Kidney (tissue), 14 donors: ENCODE results near the gene COG7. TPM values are rescaled to one million over a fixed set of nuclear protein-coding genes. Genes with fewer than 3 reads are reported as not detected.
A peak's percentile ranks its signal among the peaks of the same experiment; 100 is the strongest.
"Not testable (repeated sequence)": the region's sequence is repeated elsewhere in the genome, so short reads cannot be mapped to it uniquely, and the experiment has no call there.

Experiments used
- DNase-seq, 5 donors: peaks; one replicate each; pipeline ENCODE4 v3.0.0-alpha.2; 2013 to 2020
- FAIRE-seq: peaks from 2 replicates; lab custom pipeline; 2012; peaks lifted over from hg19 to GRCh38; lab: Jason Lieb, UNC
- H3K27ac ChIP-seq, 2 donors: one replicate each; pipeline ENCODE4 v1.7.0; 2013; ENCODE audit warnings: low read depth in 2 of 2, low read length in 2 of 2, inconsistent platforms in 1 of 2
- H3K27me3 ChIP-seq: one replicate; pipeline ENCODE4 v1.7.1; 2013; ENCODE audit warnings: low read length, inconsistent platforms; ENCODE audit not compliant: control insufficient read depth, insufficient read depth
- H3K36me3 ChIP-seq, 3 donors: one replicate each; pipeline versions ENCODE4 v1.7.0 to v1.7.1; 2013; ENCODE audit warnings: low read length in 3 of 3, control low read depth in 1 of 3, inconsistent platforms in 1 of 3; ENCODE audit not compliant: insufficient read depth in 3 of 3, control insufficient read depth in 2 of 3
- H3K4me1 ChIP-seq, 3 donors: one replicate each; pipeline versions ENCODE4 v1.7.0 to v1.7.1; 2013; ENCODE audit warnings: low read length in 3 of 3, inconsistent platforms in 1 of 3, low read depth in 1 of 3; ENCODE audit not compliant: control insufficient read depth in 2 of 3, insufficient read depth in 2 of 3
- H3K4me3 ChIP-seq, 3 donors: one replicate each; pipeline versions ENCODE4 v1.7.0 to v1.8.1; 2013; ENCODE audit warnings: low read length in 3 of 3, control low read depth in 1 of 3, inconsistent platforms in 1 of 3
- H3K9ac ChIP-seq, 3 donors: one replicate each; pipeline versions ENCODE4 v1.7.0 to v1.7.1; 2013; ENCODE audit warnings: low read length in 3 of 3, control low read depth in 1 of 3, inconsistent platforms in 1 of 3
- H3K9me3 ChIP-seq, 3 donors: one replicate each; pipeline versions ENCODE4 v1.7.0 to v1.7.1; 2013; ENCODE audit warnings: low read length in 3 of 3, control low read depth in 1 of 3, inconsistent platforms in 1 of 3; ENCODE audit not compliant: control insufficient read depth in 2 of 3, insufficient read depth in 1 of 3
- intact Hi-C: fragments of 100-400 bp; cut with DNase I; formaldehyde crosslinking; loops from one replicate; pipeline ENCODE4 v1.11.1; 2022
- polyA plus RNA-seq: library from polyadenylated mRNA; stranded (reverse); fragments of 350-450 nt; fragmentation: Illumina TruSeq; extraction: RNeasy Lipid Tissue Mini Kit (QIAGEN cat#74804); gene quantifications from one replicate; pipeline ENCODE4 v1.2.3, GENCODE V29; 2014; ENCODE audit warnings: low read depth, low replicate concordance; ENCODE audit not compliant: insufficient read depth
- total RNA-seq: library from RNA; stranded (reverse); fragmentation: NEBNext Ultra II Directional; extraction: Animal tissue kit (Norgen Biotek cat#: 25700); gene quantifications from one replicate; pipeline ENCODE4 v1.2.1, GENCODE V29; 2021
- TF ChIP-seq, protein P1 (sequence below): IDR thresholded peaks from 3 replicates; pipeline ENCODE4 v1.5.1; 2012; ENCODE audit warnings: mild to moderate bottlenecking, moderate library complexity, borderline replicate concordance; ENCODE audit not compliant: insufficient read depth; ENCODE audit errors: extremely low read depth
- donor health status: control.
- donor health status: control.
- donor health status: control.
- donor health status: control.
- donor health status: control.
- donor health status: DM: yes; HTN: yes; CAD: no.
- donor health status: Normal renal cell carcinoma (clear cell type).

The COG7 gene
- total and polyA plus RNA-seq, 2 donors from 2014 or later, result 25.2 to 27.0 TPM

DNA sequence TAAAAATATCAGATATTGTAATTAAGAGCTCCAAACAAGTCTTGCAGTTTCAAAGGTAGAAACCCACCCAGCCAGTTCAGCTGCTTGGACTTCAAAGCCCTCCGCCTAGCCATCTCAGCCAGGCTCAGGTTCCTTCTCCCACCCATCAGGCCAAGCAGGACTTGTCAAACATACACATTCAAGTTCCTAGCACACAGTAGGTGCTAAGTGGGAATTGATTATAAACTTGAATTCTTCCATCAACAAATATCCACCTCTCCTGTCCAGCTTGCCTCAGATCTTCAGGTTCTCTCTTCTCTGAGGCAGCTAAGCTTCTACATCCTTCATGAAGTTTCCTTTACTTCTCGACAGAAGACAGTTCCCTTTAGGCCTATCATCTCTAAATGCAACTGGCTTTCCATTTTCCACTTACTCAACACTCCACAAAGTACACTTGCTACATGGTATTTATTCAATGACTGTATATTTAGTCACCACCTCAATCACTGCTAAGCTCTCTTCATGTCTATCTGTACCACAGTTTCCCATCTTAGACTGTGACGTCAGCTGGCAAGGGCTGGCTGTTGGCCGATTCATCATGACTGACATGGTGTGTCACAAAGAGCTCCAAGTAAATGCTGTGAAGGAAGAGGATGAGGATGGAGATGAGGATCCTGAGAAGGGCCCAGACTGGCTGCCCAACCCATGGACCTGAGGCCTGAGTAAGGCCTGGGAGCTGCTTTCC is 13.3 kb upstream of the COG7 start:
- DNase-seq, result no peak
- no peaks in the 10 kb centered on the region for H3K27me3 ChIP-seq
- TF ChIP-seq, protein P1, sequence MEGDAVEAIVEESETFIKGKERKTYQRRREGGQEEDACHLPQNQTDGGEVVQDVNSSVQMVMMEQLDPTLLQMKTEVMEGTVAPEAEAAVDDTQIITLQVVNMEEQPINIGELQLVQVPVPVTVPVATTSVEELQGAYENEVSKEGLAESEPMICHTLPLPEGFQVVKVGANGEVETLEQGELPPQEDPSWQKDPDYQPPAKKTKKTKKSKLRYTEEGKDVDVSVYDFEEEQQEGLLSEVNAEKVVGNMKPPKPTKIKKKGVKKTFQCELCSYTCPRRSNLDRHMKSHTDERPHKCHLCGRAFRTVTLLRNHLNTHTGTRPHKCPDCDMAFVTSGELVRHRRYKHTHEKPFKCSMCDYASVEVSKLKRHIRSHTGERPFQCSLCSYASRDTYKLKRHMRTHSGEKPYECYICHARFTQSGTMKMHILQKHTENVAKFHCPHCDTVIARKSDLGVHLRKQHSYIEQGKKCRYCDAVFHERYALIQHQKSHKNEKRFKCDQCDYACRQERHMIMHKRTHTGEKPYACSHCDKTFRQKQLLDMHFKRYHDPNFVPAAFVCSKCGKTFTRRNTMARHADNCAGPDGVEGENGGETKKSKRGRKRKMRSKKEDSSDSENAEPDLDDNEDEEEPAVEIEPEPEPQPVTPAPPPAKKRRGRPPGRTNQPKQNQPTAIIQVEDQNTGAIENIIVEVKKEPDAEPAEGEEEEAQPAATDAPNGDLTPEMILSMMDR, result no peak
- H3K27ac ChIP-seq, result no peak overlapping the region
- no peak overlapping the region for H3K4me3 ChIP-seq
- intact Hi-C loops, result no loop called here
- peaks cover 4 to 43% (median 35%) of the 10 kb centered on the region in 3 donors for H3K36me3 ChIP-seq
- H3K9me3 ChIP-seq, result no peaks in the 10 kb centered on the region
- H3K9ac ChIP-seq, result no peak overlapping the region
- H3K4me1 ChIP-seq, result no peaks in the 10 kb centered on the region
- FAIRE-seq, result no peak

DNA sequence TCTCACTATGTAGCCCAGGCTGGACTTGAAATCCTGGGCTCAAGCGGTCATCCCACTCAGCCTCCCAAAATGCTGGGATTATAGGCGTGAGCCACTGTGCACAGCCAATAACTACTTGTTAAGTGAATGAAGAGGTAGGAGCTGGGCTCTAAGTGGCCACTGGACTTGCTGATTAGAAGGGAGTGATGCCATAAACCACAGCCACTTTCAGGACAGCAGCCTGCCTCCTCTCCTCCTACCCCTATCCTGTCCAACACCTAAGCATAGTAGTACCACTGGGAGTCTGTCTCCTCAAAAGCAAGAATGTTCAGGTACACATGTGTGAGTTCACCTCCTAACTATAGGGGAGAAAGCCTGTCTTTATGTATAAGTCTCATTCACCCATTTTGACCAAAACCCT is 12.2 kb upstream of the COG7 start:
- peaks cover 4 to 40% (median 33%) of the 10 kb centered on the region in 3 donors for H3K36me3 ChIP-seq
- no peak overlapping the region for H3K27ac ChIP-seq
- DNase-seq (no peak), FAIRE-seq (no peak)
- H3K9ac ChIP-seq, result no peak overlapping the region
- H3K4me3 ChIP-seq, result no peak overlapping the region
- H3K9me3 ChIP-seq, result no peaks in the 10 kb centered on the region
- intact Hi-C loops, result no loop called here
- TF ChIP-seq, protein P1, result no peak
- H3K27me3 ChIP-seq, result no peaks in the 10 kb centered on the region
- H3K4me1 ChIP-seq, result no peaks in the 10 kb centered on the region

DNA sequence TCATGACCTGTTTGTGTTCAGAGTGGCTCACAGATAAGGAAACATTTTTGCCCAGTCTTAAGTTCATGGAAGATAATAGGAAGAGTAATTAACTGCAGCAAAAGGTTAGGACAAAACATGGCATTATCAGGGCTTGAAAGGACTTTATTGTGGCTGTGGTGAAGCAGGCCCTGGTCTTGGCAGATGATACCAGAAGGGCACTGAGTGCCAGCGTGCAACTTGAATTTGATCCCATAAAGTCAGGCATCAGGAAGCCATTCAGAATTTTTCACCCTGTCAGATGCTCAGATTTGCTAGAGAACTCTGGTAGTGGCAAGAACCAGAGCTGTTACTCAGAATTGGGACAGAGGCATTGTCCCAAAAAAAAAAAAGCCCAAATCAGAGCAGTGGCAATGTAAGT is 11.2 kb upstream of the COG7 start:
- intact Hi-C loops, result no loop called here
- no peak for FAIRE-seq
- H3K9me3 ChIP-seq, result no peaks in the 10 kb centered on the region
- H3K27ac ChIP-seq, result no peak overlapping the region
- H3K36me3 ChIP-seq, result peaks cover 0 to 30% (median 28%) of the 10 kb centered on the region in 3 donors
- no peak overlapping the region for H3K9ac ChIP-seq
- H3K27me3 ChIP-seq, result no peaks in the 10 kb centered on the region
- DNase-seq, result no peak
- H3K4me1 ChIP-seq, result no peaks in the 10 kb centered on the region
- H3K4me3 ChIP-seq, result no peak overlapping the region
- TF ChIP-seq, protein P1, result no peak

DNA sequence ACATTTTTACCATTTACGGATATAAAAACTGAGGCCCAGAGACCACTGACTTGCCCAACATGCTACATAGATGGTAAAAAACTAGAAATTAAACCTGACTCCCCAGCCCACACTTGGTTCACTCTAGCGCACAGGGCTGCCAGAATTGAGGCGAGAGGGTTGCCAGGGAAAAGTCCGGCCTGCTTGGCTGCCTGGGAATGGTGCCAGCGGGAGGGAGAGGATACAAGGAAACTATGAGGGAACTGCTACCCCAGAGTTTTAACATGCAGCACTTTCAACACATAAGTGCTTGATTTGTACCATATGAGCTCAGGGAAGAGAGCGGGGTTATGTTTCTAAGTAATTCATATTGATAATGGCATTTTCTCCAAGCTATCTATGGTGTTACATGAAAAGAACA is 10.0 kb upstream of the COG7 start:
- H3K4me1 ChIP-seq, intact Hi-C loops, H3K9me3 ChIP-seq, H3K9ac ChIP-seq, H3K27ac ChIP-seq, H3K27me3 ChIP-seq, FAIRE-seq, H3K4me3 ChIP-seq: not testable (repeated sequence)
- H3K36me3 ChIP-seq, result peaks cover 0 to 22% (median 21%) of the 10 kb centered on the region in 3 donors
- DNase-seq, result peak in 2 of 5 donors; percentile 27 to 89
